BE2C (cell line): Measurements from ENCODE around the gene PCBP1. TPM values are rescaled to one million over a fixed set of nuclear protein-coding genes. Genes with fewer than 3 reads are reported as not detected.
A peak's percentile ranks its signal among the peaks of the same experiment; 100 is the strongest.

Source experiments
- DNase-seq: peaks from one replicate; pipeline ENCODE4 v3.0.0-alpha.2; 2020
- H3K27me3 ChIP-seq: fragments of 250-450 bp; sonication (Bioruptor Pico); 2 replicates; pipeline ENCODE4 v1.5.1; 2020; ENCODE audit warnings: mild to moderate bottlenecking
- H3K36me3 ChIP-seq: fragments of 250-450 bp; sonication (Bioruptor Pico); 2 replicates; pipeline ENCODE4 v1.5.1; 2020; ENCODE audit warnings: mild to moderate bottlenecking
- H3K4me1 ChIP-seq: fragments of 250-450 bp; sonication (Bioruptor Pico); 2 replicates; pipeline ENCODE4 v1.5.1; 2020
- H3K4me3 ChIP-seq: 2 replicates; pipeline ENCODE4 v1.5.1; 2011; ENCODE audit warnings: low read depth, low read length
- H3K9me3 ChIP-seq: fragments of 250-450 bp; sonication (Bioruptor Pico); 2 replicates; pipeline ENCODE4 v1.5.1; 2020
- polyA plus RNA-seq: library from polyadenylated mRNA; unstranded; fragments of >200 nt; gene quantifications from one replicate; pipeline ENCODE4 v1.2.1, GENCODE V29; 2012; ENCODE audit warnings: low read depth, missing spikeins; ENCODE audit not compliant: insufficient read length, insufficient read depth
- TF ChIP-seq, protein P1 (sequence below): IDR thresholded peaks from 2 replicates; pipeline ENCODE4 v1.5.1; 2012; ENCODE audit warnings: mild to moderate bottlenecking, low read depth, low read length

The PCBP1 gene
- 374 TPM for polyA plus RNA-seq

DNA sequence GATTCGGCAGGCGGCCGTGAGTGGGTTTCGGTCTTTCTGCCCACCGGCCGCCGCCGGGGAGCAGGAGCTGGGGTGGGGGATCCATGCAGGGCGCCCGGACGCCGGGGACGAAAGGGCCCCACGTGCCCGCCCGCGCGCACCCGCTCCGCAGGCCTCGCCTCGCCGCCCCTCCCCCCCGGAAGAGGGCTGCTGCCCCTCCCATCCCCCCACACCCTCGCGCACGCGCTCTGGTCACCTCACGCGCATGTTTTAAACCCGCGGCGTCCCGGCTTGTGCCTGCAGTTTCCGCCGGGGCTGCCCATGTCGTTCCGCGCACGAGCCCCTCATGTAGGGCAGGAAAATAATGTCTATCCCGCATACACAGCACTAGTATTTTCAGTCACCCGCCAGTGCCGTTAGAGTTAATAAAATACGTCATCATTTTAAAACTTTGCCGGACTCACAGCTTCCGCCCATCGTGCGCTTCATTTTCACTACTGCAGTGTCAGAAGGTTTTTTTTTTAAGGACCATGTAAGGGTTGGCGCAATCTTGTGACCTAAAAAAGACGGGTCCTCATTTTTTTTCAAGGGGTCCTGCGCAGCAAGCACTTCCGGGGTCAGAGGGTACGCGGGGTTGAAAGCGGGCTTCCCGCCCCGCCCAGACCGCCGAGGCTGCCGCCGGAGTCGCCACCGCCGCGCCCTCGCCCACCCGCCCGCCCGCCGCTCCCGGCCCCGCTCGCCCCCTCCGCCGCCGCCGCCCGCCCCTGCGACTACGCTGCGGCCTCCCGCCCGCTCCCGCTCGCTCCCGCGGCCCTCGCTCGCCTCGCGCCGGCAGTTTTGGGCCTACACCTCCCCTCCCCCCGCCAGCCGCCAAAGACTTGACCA lies at the start of gene PCBP1:
PCBP1 (plus strand) TSS at position 640 of the 864 bp plus-strand sequence. CDS start 267 bp downstream, outside the sequence.
- no peaks in the 10 kb centered on the region for H3K27me3 ChIP-seq
- H3K4me3 ChIP-seq = peak within 1 kb of the TSS; percentile 89
- DNase-seq = peak; percentile 93
- H3K4me1 ChIP-seq = peaks cover 6% of the 10 kb centered on the region; the same call in 1 of the 2 replicates
- TF ChIP-seq, protein P1, sequence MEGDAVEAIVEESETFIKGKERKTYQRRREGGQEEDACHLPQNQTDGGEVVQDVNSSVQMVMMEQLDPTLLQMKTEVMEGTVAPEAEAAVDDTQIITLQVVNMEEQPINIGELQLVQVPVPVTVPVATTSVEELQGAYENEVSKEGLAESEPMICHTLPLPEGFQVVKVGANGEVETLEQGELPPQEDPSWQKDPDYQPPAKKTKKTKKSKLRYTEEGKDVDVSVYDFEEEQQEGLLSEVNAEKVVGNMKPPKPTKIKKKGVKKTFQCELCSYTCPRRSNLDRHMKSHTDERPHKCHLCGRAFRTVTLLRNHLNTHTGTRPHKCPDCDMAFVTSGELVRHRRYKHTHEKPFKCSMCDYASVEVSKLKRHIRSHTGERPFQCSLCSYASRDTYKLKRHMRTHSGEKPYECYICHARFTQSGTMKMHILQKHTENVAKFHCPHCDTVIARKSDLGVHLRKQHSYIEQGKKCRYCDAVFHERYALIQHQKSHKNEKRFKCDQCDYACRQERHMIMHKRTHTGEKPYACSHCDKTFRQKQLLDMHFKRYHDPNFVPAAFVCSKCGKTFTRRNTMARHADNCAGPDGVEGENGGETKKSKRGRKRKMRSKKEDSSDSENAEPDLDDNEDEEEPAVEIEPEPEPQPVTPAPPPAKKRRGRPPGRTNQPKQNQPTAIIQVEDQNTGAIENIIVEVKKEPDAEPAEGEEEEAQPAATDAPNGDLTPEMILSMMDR = no peak
- peaks cover 15% of the 10 kb centered on the region for H3K36me3 ChIP-seq
- no peaks in the 10 kb centered on the region for H3K9me3 ChIP-seq

DNA sequence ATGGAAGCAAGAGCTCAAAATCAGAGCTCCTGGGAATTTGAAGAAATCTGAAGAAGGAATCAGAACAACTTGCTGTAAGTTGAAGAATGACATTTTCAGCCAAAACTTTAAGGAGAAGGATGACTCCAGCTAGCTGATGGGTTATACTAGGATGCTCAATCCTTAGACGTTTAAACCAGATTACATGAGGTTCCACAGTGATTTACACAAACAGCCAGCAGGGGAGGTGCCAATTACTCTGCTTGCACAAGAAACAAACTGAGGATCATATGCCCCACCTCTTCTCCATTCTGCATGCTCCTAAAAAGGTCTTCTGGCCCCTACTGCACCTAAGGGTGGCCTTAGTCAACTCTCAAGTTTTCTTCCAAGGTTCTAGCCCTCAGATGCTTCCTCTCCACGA lies 47.9 kb upstream of the PCBP1 start:
- Histone ChIP-seq H3K36me3 (no peaks in the 10 kb centered on the region), H3K27me3 (no peaks in the 10 kb centered on the region), H3K4me1 (no peaks in the 10 kb centered on the region), H3K4me3 (no peak overlapping the region), H3K9me3 (no peaks in the 10 kb centered on the region)
- no peak for DNase-seq
- TF ChIP-seq, protein P1 = no peak

DNA sequence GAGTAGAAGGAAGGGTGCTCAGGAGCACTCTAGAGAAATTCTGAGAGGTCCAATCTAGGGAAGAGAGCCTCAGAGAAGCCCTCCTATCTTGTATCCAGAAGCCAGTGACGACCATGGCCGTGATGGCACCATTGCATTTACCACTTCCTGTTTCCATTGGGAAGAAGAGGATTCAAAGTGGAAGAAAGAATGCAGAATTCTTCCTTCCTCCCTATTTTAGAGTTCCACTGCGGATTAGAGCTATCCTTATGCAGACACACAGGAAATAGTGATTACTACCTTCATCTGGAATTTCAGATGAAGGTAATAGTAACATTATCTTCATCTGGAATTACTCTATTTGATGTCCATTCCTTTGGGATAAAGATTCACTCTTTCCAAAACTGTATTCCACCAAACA lies 45.6 kb upstream of the PCBP1 start:
- Histone ChIP-seq H3K9me3 (no peaks in the 10 kb centered on the region), H3K27me3 (no peaks in the 10 kb centered on the region), H3K36me3 (no peaks in the 10 kb centered on the region), H3K4me1 (no peaks in the 10 kb centered on the region), H3K4me3 (no peak overlapping the region)
- DNase-seq = no peak
- TF ChIP-seq, protein P1 = no peak

DNA sequence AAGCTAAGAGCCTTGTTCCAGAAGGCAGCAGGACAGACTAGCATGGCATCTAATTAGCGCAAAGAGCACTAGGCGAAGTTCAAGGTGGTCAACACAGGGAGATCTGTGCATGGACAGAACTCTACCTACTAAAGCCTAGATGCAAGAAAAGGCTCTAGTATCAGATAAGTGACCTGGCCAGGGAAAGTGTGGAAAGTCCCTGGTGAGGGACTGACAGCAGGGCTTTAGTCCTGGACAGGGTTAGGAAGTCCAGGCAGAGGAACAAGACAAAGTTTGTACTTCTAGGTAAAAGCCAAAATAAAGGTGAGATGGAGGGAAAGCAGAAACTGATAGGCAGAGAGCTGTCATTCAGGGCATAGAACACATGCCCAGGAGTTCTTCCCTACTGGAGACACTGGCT lies 45.0 kb upstream of the PCBP1 start:
- no peaks in the 10 kb centered on the region for H3K9me3 ChIP-seq
- H3K4me3 ChIP-seq = no peak overlapping the region
- TF ChIP-seq, protein P1 = no peak
- no peaks in the 10 kb centered on the region for H3K36me3 ChIP-seq
- DNase-seq = no peak
- no peaks in the 10 kb centered on the region for H3K4me1 ChIP-seq
- no peaks in the 10 kb centered on the region for H3K27me3 ChIP-seq

DNA sequence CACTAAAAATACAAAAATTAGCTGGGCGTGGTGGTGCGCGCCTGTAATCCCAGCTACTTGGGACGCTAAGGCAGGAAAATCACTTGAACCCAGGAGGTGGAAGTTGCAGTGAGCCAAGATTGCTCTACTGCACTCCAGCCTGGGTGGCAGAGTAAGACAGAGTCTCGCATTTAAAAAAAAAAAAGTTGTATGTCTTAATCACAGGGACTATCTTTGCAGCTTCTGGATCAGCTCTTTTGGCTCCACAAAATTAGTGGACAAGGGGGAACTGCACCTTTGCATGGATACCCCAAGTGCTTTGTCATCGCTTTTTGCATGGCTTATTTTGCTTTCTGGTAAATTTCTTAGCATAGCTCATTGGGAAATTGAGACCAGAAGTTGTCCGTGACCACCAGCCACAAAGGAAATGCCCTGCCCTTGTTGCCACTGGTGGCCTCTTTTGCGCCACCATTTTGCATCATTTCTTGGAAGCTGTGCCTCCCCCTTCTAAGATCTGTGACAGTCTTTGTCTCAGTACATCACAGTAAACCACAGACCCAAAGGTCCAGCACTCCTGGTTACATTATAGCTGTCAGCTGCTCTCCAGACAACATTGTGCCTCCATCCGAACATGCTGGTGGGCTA lies 43.9 kb upstream of the PCBP1 start:
- no peaks in the 10 kb centered on the region for H3K27me3 ChIP-seq
- no peaks in the 10 kb centered on the region for H3K36me3 ChIP-seq
- no peak for DNase-seq
- no peaks in the 10 kb centered on the region for H3K9me3 ChIP-seq
- H3K4me1 ChIP-seq = no peaks in the 10 kb centered on the region
- H3K4me3 ChIP-seq = no peak overlapping the region
- TF ChIP-seq, protein P1 = no peak
